T-cell (primary cell): ENCODE data around the gene NCAPG2. TPM values are rescaled to one million over a fixed set of nuclear protein-coding genes. Genes with fewer than 3 reads are reported as not detected.
A peak's percentile ranks its signal among the peaks of the same experiment; 100 is the strongest.

Experiments
- ATAC-seq, 4 experiments: fragments of 200-7000 bp in 3 of 4; fragments of 150-1000 bp in 1 of 4; cut with Tn5 transposase; replicated peaks in 1 of 4; 1 replicate in 3 of 4; 2 replicates in 1 of 4; pipeline ENCODE4 v1.10.0; 2021; ENCODE audit warnings: moderate library complexity in 3 of 4, mild to moderate bottlenecking in 2 of 4, moderate number of reproducible peaks in 1 of 4
- CTCF ChIA-PET, 2 donors: fragments of 300-600 bp; sonication (Branson Sonifier 250); formaldehyde crosslinking; loops; one replicate each; lab custom pipeline; 2022; ENCODE audit warnings: antibody characterized with exemption in 2 of 2; lab: Charles Lee
- POLR2A ChIA-PET, 2 donors: fragments of 300-600 bp; sonication (Branson Sonifier 250); formaldehyde crosslinking; loops; one replicate each; lab custom pipeline; 2022; ENCODE audit warnings: antibody characterized with exemption in 2 of 2; lab: Charles Lee
- DNase-seq, 35 experiments: peaks; one replicate each; pipeline versions ENCODE4 v3.0.0 to v3.0.0-alpha.2; 2013 to 2023
- H3K27ac ChIP-seq: one replicate; pipeline ENCODE4 v1.5.1; 2013; ENCODE audit warnings: low read length
- H3K27me3 ChIP-seq, 2 experiments: replicated peaks in 1 of 2; 1 replicate in 1 of 2; 2 replicates in 1 of 2; pipeline versions ENCODE4 v1.6.1 to v1.7.0; 2013; ENCODE audit warnings: low read length in 1 of 2, mixed read lengths in 1 of 2; ENCODE audit not compliant: control insufficient read depth in 2 of 2, insufficient read depth in 2 of 2; ENCODE audit errors: extremely low read depth in 1 of 2
- H3K36me3 ChIP-seq, 2 donors: 1 replicate in 1 of 2; 2 replicates in 1 of 2; pipeline versions ENCODE4 v1.6.1 to v1.7.0; 2013; ENCODE audit warnings: low read length in 1 of 2; ENCODE audit not compliant: control insufficient read depth in 2 of 2, insufficient read depth in 1 of 2; ENCODE audit errors: extremely low read depth in 1 of 2
- H3K4me1 ChIP-seq, 2 experiments: 1 replicate in 1 of 2; 2 replicates in 1 of 2; pipeline versions ENCODE4 v1.6.1 to v1.7.0; 2013; ENCODE audit warnings: low read length in 2 of 2, mixed read lengths in 1 of 2; ENCODE audit not compliant: insufficient read depth in 2 of 2, control insufficient read depth in 1 of 2; ENCODE audit errors: extremely low read depth in 1 of 2
- H3K4me3 ChIP-seq, 2 donors: 1 replicate in 1 of 2; 2 replicates in 1 of 2; pipeline versions ENCODE4 v1.5.1 to v1.7.0; 2013; ENCODE audit warnings: mild to moderate bottlenecking in 2 of 2, low read length in 1 of 2, moderate library complexity in 1 of 2; ENCODE audit not compliant: control insufficient read depth in 1 of 2; ENCODE audit errors: extremely low read depth in 1 of 2
- H3K9me3 ChIP-seq: 2 replicates; pipeline ENCODE4 v1.7.0; 2013
- H3K27ac Mint-ChIP-seq, 2 donors: one replicate each; pipeline ENCODE4 v1.8.0; 2020 to 2021; ENCODE audit warnings: mild to moderate bottlenecking in 2 of 2, mixed read lengths in 2 of 2
- H3K27me3 Mint-ChIP-seq, 2 donors: one replicate each; pipeline ENCODE4 v1.8.0; 2021 to 2022; ENCODE audit warnings: mixed read lengths in 2 of 2
- H3K36me3 Mint-ChIP-seq: one replicate; pipeline ENCODE4 v1.8.0; 2021; ENCODE audit warnings: mixed read lengths
- H3K4me1 Mint-ChIP-seq, 3 donors: one replicate each; pipeline ENCODE4 v1.8.0; 2020 to 2022; ENCODE audit warnings: mixed read lengths in 3 of 3, mild to moderate bottlenecking in 1 of 3
- H3K4me3 Mint-ChIP-seq, 3 donors: one replicate each; pipeline ENCODE4 v1.8.0; 2020 to 2022; ENCODE audit warnings: mild to moderate bottlenecking in 3 of 3, mixed read lengths in 3 of 3, moderate library complexity in 3 of 3
- H3K9me3 Mint-ChIP-seq, 3 donors: one replicate each; pipeline ENCODE4 v1.8.0; 2020 to 2022; ENCODE audit warnings: mixed read lengths in 3 of 3
- WGBS: methylation state at CpG from one replicate; pipeline ENCODE4 v1.1.5; 2013; ENCODE audit warnings: missing lambda C conversion rate; ENCODE audit not compliant: insufficient coverage; 5-methylcytosine and 5-hydroxymethylcytosine counted together
- total RNA-seq, 35 experiments: library from RNA in 6 of 35; stranded (reverse) in 6 of 35; fragments of 120-200 nt in 1 of 35; gene quantifications; one replicate each; pipeline versions ENCODE4 v1.2.1 to v1.2.4 and lab custom pipeline; 2013 to 2026

Gene NCAPG2
- total RNA-seq, 5 donors from 2014 or later (not counting 1 experiment from before 2014, with no cell fraction given) = 6.2 to 14.7 (median 11.9) TPM

- no peak overlapping the region for H3K4me3 ChIP-seq
- no peaks in the 10 kb centered on the region for H3K9me3 Mint-ChIP-seq
- H3K4me3 Mint-ChIP-seq = no peak overlapping the region
- no peaks in the 10 kb centered on the region for H3K27me3 ChIP-seq
- H3K36me3 Mint-ChIP-seq = peaks cover 51% of the 10 kb centered on the region
- no peaks in the 10 kb centered on the region for H3K9me3 ChIP-seq
- peaks cover 28 to 82% of the 10 kb centered on the region in 2 donors for H3K36me3 ChIP-seq
- POLR2A ChIA-PET = no interaction called here
- DNase-seq = no peak
- H3K4me1 ChIP-seq = no peaks in the 10 kb centered on the region
- peaks cover 0 to 8% (median 6%) of the 10 kb centered on the region in 3 donors for H3K4me1 Mint-ChIP-seq
- ATAC-seq = no peak
- no peak overlapping the region for H3K27ac ChIP-seq
- WGBS = 99% methylated on average over 12 of the region's 19 CpGs
- CTCF ChIA-PET = no interaction called here
- H3K27ac Mint-ChIP-seq = no peak overlapping the region
- H3K27me3 Mint-ChIP-seq = no peaks in the 10 kb centered on the region
Measured at GRCh38 chr7:158737064-158737695, 32.6 kb upstream of the NCAPG2 start.

- POLR2A ChIA-PET = no interaction called here
- no peak for ATAC-seq
- Histone ChIP-seq H3K4me1 (no peaks in the 10 kb centered on the region), H3K9me3 (no peaks in the 10 kb centered on the region), H3K36me3 (peaks cover 24 to 78% of the 10 kb centered on the region in 2 donors), H3K27ac (no peak overlapping the region), H3K4me3 (no peak overlapping the region), H3K27me3 (no peaks in the 10 kb centered on the region)
- DNase-seq = no peak
- CTCF ChIA-PET = no interaction called here
- Mint-ChIP-seq H3K27ac (peak overlapping the region in 1 of 2 donors; percentile 1), H3K4me1 (peaks cover 0 to 8% (median 6%) of the 10 kb centered on the region in 3 donors), H3K9me3 (no peaks in the 10 kb centered on the region), H3K4me3 (no peak overlapping the region), H3K27me3 (no peaks in the 10 kb centered on the region), H3K36me3 (peaks cover 52% of the 10 kb centered on the region)
- WGBS = 98% methylated on average over 9 of the region's 12 CpGs
Measured at GRCh38 chr7:158735935-158736334, 31.3 kb upstream of the NCAPG2 start.

GRCh38 chr7:158734861-158735260 lies 30.3 kb upstream of the NCAPG2 start:
- Mint-ChIP-seq H3K36me3 (peaks cover 52% of the 10 kb centered on the region), H3K4me3 (no peak overlapping the region), H3K4me1 (no peaks in the 10 kb centered on the region), H3K9me3 (no peaks in the 10 kb centered on the region), H3K27me3 (no peaks in the 10 kb centered on the region), H3K27ac (peak overlapping the region; percentile 19 to 29)
- peaks cover 17 to 76% of the 10 kb centered on the region in 2 donors for H3K36me3 ChIP-seq
- ChIA-PET CTCF (interaction anchor here in 1 of 2 donors (0.5 kb wide), 1 partner anchor 17 kb away, joined by 3 read pairs; no protein-coding TSS in a partner anchor), POLR2A (no interaction called here)
- no peaks in the 10 kb centered on the region for H3K4me1 ChIP-seq
- no peak overlapping the region for H3K4me3 ChIP-seq
- H3K27ac ChIP-seq = no peak overlapping the region
- WGBS = no CpG with 5 or more reads among the region's 6 CpGs
- H3K9me3 ChIP-seq = no peaks in the 10 kb centered on the region
- DNase-seq (no peak), ATAC-seq (no peak)
- no peaks in the 10 kb centered on the region for H3K27me3 ChIP-seq

- Histone ChIP-seq H3K36me3 (peaks cover 13 to 72% of the 10 kb centered on the region in 2 donors), H3K4me3 (no peak overlapping the region), H3K27ac (no peak overlapping the region), H3K4me1 (no peaks in the 10 kb centered on the region), H3K27me3 (no peaks in the 10 kb centered on the region), H3K9me3 (no peaks in the 10 kb centered on the region)
- peaks cover 54% of the 10 kb centered on the region for H3K36me3 Mint-ChIP-seq
- ChIA-PET POLR2A (interaction anchor here in 1 of 2 donors (0.6 kb wide), 2 partner anchors 21 to 126 kb away, joined by 3 to 5 read pairs; no protein-coding TSS in a partner anchor), CTCF (interaction anchor here in 1 of 2 donors (0.6 kb wide), 1 partner anchor 33 kb away, joined by 3 read pairs; no protein-coding TSS in a partner anchor)
- 90% methylated on average over 12 of the region's 19 CpGs for WGBS
- peak overlapping the region in 1 of 2 donors; percentile 4 for H3K27ac Mint-ChIP-seq
- H3K27me3 Mint-ChIP-seq = no peaks in the 10 kb centered on the region
- ATAC-seq (no peak), DNase-seq (no peak)
- H3K4me3 Mint-ChIP-seq = no peak overlapping the region
- H3K9me3 Mint-ChIP-seq = no peaks in the 10 kb centered on the region
- no peaks in the 10 kb centered on the region for H3K4me1 Mint-ChIP-seq
Measured at GRCh38 chr7:158733775-158734494, 29.3 kb upstream of the NCAPG2 start.

- POLR2A ChIA-PET = interaction anchor here (0.6 to 1.0 kb wide), 3 partner anchors 13 to 127 kb away, joined by 3 to 5 read pairs (median 4); no protein-coding TSS in a partner anchor
- H3K4me3 ChIP-seq = no peak overlapping the region
- WGBS = no CpG with 5 or more reads among the region's 1 CpG
- DNase-seq (no peak), ATAC-seq (no peak)
- no peak overlapping the region for H3K27ac ChIP-seq
- H3K9me3 ChIP-seq = no peaks in the 10 kb centered on the region
- Mint-ChIP-seq H3K27me3 (no peaks in the 10 kb centered on the region), H3K4me1 (peaks cover 0 to 2% (median 0%) of the 10 kb centered on the region in 3 donors), H3K4me3 (no peak overlapping the region), H3K27ac (no peak overlapping the region), H3K9me3 (no peaks in the 10 kb centered on the region), H3K36me3 (peaks cover 46% of the 10 kb centered on the region)
- CTCF ChIA-PET = interaction anchor here in 1 of 2 donors (0.6 kb wide), 1 partner anchor 9 kb away, joined by 3 read pairs; no protein-coding TSS in a partner anchor
- H3K4me1 ChIP-seq = no peaks in the 10 kb centered on the region
- H3K27me3 ChIP-seq = no peaks in the 10 kb centered on the region
- peaks cover 15 to 66% of the 10 kb centered on the region in 2 donors for H3K36me3 ChIP-seq
Measured at GRCh38 chr7:158733220-158733519, 28.6 kb upstream of the NCAPG2 start.

- no peaks in the 10 kb centered on the region for H3K9me3 Mint-ChIP-seq
- ChIA-PET POLR2A (interaction anchor here (0.8 to 1.0 kb wide), 2 partner anchors 13 to 90 kb away, joined by 4 read pairs; no protein-coding TSS in a partner anchor), CTCF (interaction anchor here (0.5 to 0.6 kb wide), 2 partner anchors 10 to 151 kb away, joined by 3 read pairs; no protein-coding TSS in a partner anchor)
- H3K27ac ChIP-seq = no peak overlapping the region
- H3K27ac Mint-ChIP-seq = peak overlapping the region; percentile 19 to 34
- peaks cover 10 to 61% of the 10 kb centered on the region in 2 donors for H3K36me3 ChIP-seq
- no peaks in the 10 kb centered on the region for H3K4me1 ChIP-seq
- H3K9me3 ChIP-seq = no peaks in the 10 kb centered on the region
- no peak for ATAC-seq
- H3K4me3 Mint-ChIP-seq = no peak overlapping the region
- no peaks in the 10 kb centered on the region for H3K27me3 ChIP-seq
- DNase-seq = no peak
- WGBS = 85% methylated on average over 2 of the region's 10 CpGs
- no peaks in the 10 kb centered on the region for H3K27me3 Mint-ChIP-seq
- H3K36me3 Mint-ChIP-seq = peaks cover 46% of the 10 kb centered on the region
- H3K4me3 ChIP-seq = no peak overlapping the region
- H3K4me1 Mint-ChIP-seq = peaks cover 0 to 2% (median 0%) of the 10 kb centered on the region in 3 donors
Measured at GRCh38 chr7:158732494-158733219, 28.1 kb upstream of the NCAPG2 start.
